ENCODE results near the gene WDR44. TPM values are rescaled to one million over a fixed set of nuclear protein-coding genes. Genes with fewer than 3 reads are reported as not detected.
A peak's percentile ranks its signal among the peaks of the same experiment; 100 is the strongest.

WDR44 gene
- total RNA-seq, 1 experiment from 2014 or later, result 18.4 TPM

DNA sequence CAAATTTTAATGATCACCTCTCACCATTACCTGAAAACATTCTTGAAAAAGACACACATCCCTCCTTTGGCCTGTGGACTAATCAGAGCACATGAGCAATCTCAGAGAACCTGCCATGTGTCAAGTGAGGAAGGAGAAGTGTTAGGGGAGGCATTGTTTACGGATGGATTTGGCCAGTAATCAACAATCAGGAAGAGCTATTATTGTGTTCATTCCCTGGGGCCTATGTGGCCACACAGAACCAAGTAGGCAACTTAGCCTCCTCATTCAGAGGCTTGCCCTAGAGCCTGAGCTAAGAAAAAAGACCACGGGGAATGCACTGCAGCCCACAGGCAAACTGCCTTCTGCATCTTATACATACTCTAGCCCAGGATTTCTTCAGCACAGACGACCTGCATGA, 109.1 kb downstream of the WDR44 start:
- ChIA-PET CTCF (interaction anchor here (1.5 kb wide), 1 partner anchor 44 kb away, joined by 4 read pairs; no protein-coding TSS in a partner anchor), POLR2A (no interaction called here)
- H3K36me3 Mint-ChIP-seq, result peaks cover 8% of the 10 kb centered on the region; the same call in 1 of the 2 replicates
- ATAC-seq (no peak), DNase-seq (ENCODE audit: low spot score) (no peak)
- H3K4me1 Mint-ChIP-seq, result 0 out of 2 replicates have a peak, but pooled peaks cover 4% of the 10 kb centered on the region
- H3K27ac Mint-ChIP-seq, result no peak overlapping the region
- H3K9me3 Mint-ChIP-seq, result no peaks in the 10 kb centered on the region
- H3K27me3 Mint-ChIP-seq (ENCODE audit: low read depth), result no peaks in the 10 kb centered on the region
- H3K4me3 Mint-ChIP-seq, result no peak overlapping the region
- TF ChIP-seq PREB (CRISPR knock-in tag; IDR thresholded peaks at IDR 0.05; ENCODE audit: borderline replicate concordance), result no peak

DNA sequence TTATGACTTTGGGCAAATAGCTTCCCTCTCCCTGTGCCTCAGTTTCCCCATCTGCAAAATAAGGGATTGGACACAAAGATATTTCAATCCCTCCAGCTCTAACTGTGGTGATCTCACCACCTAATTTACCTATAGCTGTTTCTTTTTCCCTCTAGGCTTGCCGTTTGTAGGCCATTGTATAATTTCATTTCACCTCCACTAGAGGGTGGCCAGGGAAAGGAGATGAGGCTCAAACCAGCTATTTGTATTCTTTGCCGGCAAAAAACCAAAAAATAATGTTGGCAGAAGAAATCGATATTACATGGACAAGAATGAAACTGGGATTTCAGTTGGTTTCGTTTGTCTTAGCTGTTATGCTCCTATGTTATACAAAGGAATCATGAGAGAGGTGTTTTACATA, 113.6 kb downstream of the WDR44 start:
- no peak for DNase-seq (ENCODE audit: low spot score)
- TF ChIP-seq TP53 (CRISPR knock-in tag; IDR thresholded peaks at IDR 0.05), result no peak
- TF ChIP-seq, protein P1, sequence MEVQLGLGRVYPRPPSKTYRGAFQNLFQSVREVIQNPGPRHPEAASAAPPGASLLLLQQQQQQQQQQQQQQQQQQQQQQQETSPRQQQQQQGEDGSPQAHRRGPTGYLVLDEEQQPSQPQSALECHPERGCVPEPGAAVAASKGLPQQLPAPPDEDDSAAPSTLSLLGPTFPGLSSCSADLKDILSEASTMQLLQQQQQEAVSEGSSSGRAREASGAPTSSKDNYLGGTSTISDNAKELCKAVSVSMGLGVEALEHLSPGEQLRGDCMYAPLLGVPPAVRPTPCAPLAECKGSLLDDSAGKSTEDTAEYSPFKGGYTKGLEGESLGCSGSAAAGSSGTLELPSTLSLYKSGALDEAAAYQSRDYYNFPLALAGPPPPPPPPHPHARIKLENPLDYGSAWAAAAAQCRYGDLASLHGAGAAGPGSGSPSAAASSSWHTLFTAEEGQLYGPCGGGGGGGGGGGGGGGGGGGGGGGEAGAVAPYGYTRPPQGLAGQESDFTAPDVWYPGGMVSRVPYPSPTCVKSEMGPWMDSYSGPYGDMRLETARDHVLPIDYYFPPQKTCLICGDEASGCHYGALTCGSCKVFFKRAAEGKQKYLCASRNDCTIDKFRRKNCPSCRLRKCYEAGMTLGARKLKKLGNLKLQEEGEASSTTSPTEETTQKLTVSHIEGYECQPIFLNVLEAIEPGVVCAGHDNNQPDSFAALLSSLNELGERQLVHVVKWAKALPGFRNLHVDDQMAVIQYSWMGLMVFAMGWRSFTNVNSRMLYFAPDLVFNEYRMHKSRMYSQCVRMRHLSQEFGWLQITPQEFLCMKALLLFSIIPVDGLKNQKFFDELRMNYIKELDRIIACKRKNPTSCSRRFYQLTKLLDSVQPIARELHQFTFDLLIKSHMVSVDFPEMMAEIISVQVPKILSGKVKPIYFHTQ (CRISPR knock-in tag; IDR thresholded peaks at IDR 0.05), result no peak
- no peak for TF ChIP-seq PREB (CRISPR knock-in tag; IDR thresholded peaks at IDR 0.05; ENCODE audit: borderline replicate concordance)
- no peak for TF ChIP-seq RORB (CRISPR knock-in tag; IDR thresholded peaks at IDR 0.05)
- TF ChIP-seq ZNF416 (CRISPR knock-in tag; IDR thresholded peaks at IDR 0.05), result no peak
- Mint-ChIP-seq H3K9me3 (no peaks in the 10 kb centered on the region), H3K36me3 (no peaks in the 10 kb centered on the region), H3K27me3 (ENCODE audit: low read depth) (no peaks in the 10 kb centered on the region; the same call in 1 of the 2 replicates), H3K4me3 (no peak overlapping the region), H3K27ac (no peak overlapping the region), H3K4me1 (0 out of 2 replicates have a peak, but pooled peaks cover 4% of the 10 kb centered on the region)
- CTCF ChIA-PET, result interaction anchor here (0.7 to 2.4 kb wide), 15 partner anchors 11 to 348 kb away, joined by 3 to 50 read pairs (median 4); partner anchors contain the start of gene DOCK11
- POLR2A ChIA-PET, result no interaction called here
- peak; percentile 77 for ATAC-seq

- DNase-seq (ENCODE audit: low spot score) (no peak), ATAC-seq (no peak)
- H3K27ac Mint-ChIP-seq, result peak overlapping the region; percentile 9; the same call in 1 of the 2 replicates
- CTCF ChIA-PET, result no interaction called here
- no peak for TF ChIP-seq FOXK1 (CRISPR knock-in tag; IDR thresholded peaks at IDR 0.05)
- TF ChIP-seq GRHL2 (CRISPR knock-in tag; IDR thresholded peaks at IDR 0.05; ENCODE audit: insufficient replicate concordance, severe bottlenecking), result no peak
- TF ChIP-seq NFE2L1 (CRISPR knock-in tag; IDR thresholded peaks at IDR 0.05), result no peak
- no peak for TF ChIP-seq TP53 (CRISPR knock-in tag; IDR thresholded peaks at IDR 0.05)
- no peak for TF ChIP-seq NR2C2 (CRISPR knock-in tag; IDR thresholded peaks at IDR 0.05)
- TF ChIP-seq CREM (CRISPR knock-in tag; IDR thresholded peaks at IDR 0.05), result no peak
- TF ChIP-seq, protein P2, sequence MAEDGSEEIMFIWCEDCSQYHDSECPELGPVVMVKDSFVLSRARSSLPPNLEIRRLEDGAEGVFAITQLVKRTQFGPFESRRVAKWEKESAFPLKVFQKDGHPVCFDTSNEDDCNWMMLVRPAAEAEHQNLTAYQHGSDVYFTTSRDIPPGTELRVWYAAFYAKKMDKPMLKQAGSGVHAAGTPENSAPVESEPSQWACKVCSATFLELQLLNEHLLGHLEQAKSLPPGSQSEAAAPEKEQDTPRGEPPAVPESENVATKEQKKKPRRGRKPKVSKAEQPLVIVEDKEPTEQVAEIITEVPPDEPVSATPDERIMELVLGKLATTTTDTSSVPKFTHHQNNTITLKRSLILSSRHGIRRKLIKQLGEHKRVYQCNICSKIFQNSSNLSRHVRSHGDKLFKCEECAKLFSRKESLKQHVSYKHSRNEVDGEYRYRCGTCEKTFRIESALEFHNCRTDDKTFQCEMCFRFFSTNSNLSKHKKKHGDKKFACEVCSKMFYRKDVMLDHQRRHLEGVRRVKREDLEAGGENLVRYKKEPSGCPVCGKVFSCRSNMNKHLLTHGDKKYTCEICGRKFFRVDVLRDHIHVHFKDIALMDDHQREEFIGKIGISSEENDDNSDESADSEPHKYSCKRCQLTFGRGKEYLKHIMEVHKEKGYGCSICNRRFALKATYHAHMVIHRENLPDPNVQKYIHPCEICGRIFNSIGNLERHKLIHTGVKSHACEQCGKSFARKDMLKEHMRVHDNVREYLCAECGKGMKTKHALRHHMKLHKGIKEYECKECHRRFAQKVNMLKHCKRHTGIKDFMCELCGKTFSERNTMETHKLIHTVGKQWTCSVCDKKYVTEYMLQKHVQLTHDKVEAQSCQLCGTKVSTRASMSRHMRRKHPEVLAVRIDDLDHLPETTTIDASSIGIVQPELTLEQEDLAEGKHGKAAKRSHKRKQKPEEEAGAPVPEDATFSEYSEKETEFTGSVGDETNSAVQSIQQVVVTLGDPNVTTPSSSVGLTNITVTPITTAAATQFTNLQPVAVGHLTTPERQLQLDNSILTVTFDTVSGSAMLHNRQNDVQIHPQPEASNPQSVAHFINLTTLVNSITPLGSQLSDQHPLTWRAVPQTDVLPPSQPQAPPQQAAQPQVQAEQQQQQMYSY (CRISPR knock-in tag; IDR thresholded peaks at IDR 0.05), result no peak
- H3K4me3 Mint-ChIP-seq, result no peak overlapping the region
- no peaks in the 10 kb centered on the region for H3K4me1 Mint-ChIP-seq
- POLR2A ChIA-PET, result no interaction called here
- H3K36me3 Mint-ChIP-seq, result no peaks in the 10 kb centered on the region
- no peaks in the 10 kb centered on the region for H3K9me3 Mint-ChIP-seq
- H3K27me3 Mint-ChIP-seq (ENCODE audit: low read depth), result no peaks in the 10 kb centered on the region; the same call in 1 of the 2 replicates
These were observed 118.6 kb downstream of the WDR44 start for GRCh38 chrX:118464501-118464900.
